Spleen (tissue), 7 donors: ENCODE results near the gene RNF114.

Experiments used
- CTCF ChIP-seq, 11 experiments: fragments of 200-600 bp in 7 of 11; fragments of 450-650 bp in 4 of 11; sonication (generic) in 4 of 11; IDR thresholded peaks in 8 of 11; conservative IDR thresholded peaks in 3 of 11; 1 replicate in 7 of 11; 2 replicates in 4 of 11; pipeline versions ENCODE4 v1.4.0 to v1.8.0; 2016 to 2021; ENCODE audit warnings: antibody characterized with exemption in 11 of 11, inconsistent platforms in 4 of 11, mild to moderate bottlenecking in 1 of 11
- POLR2A ChIP-seq, 3 donors: fragments of 450-650 bp; IDR thresholded peaks; one replicate each; pipeline ENCODE4 v1.5.1; 2017; ENCODE audit warnings: antibody characterized with exemption in 3 of 3, mild to moderate bottlenecking in 1 of 3
- POLR2AphosphoS5 ChIP-seq, 3 donors: sonication (generic); formaldehyde crosslinking; IDR thresholded peaks; one replicate each; pipeline ENCODE4 v1.5.1; 2017; ENCODE audit warnings: antibody characterized with exemption in 3 of 3
- donor health status: DM: no; HTN: no; CAD: no; lungs with moderate emphysema.
- donor health status: DM: no; HTN: no; CAD: no.
- donor health status: DM: no; HTN: no; CAD: no.

GRCh38 chr20:49908258-49908565 lies 28.0 kb upstream of the RNF114 start:
- TF ChIP-seq CTCF (IDR thresholded peaks at IDR 0.05 in 8 of 11, conservative IDR thresholded peaks at IDR 0.05 in 3 of 11) = no peak
- peak in 1 of 3 donors; percentile 19 for TF ChIP-seq POLR2AphosphoS5 (IDR thresholded peaks at IDR 0.05)
- TF ChIP-seq POLR2A (IDR thresholded peaks at IDR 0.05) = no peak
